SK-N-MC (cell line): Measurements from ENCODE around the gene INSR.
"Not testable (repeated sequence)": the region's sequence is repeated elsewhere in the genome, so short reads cannot be mapped to it uniquely, and the experiment has no call there.

ENCODE experiments used
- EZH2 ChIP-seq: fragments of 200-600 bp; sonication (generic); IDR thresholded peaks from one replicate; pipeline ENCODE4 v1.6.1; 2017; ENCODE audit warnings: antibody characterized with exemption
- POLR2AphosphoS5 ChIP-seq: IDR thresholded peaks from 2 replicates; pipeline ENCODE4 v1.6.1; 2012; ENCODE audit warnings: mild to moderate bottlenecking, low read depth, low read length, borderline replicate concordance

GRCh38 chr19:7308327-7308726 lies 14.1 kb upstream of the INSR start:
- TF ChIP-seq EZH2, POLR2AphosphoS5: not testable (repeated sequence)
